Ishikawa (cell line): ENCODE data around the gene AZIN2.

Experiments used
- CEBPB ChIP-seq: IDR thresholded peaks from 2 replicates; pipeline ENCODE4 v1.6.1; 2012
- CREB1 ChIP-seq: IDR thresholded peaks from 2 replicates; pipeline ENCODE4 v1.6.1; 2012; ENCODE audit warnings: low read depth
- EGR1 ChIP-seq: IDR thresholded peaks from 2 replicates; pipeline ENCODE4 v1.6.1; 2012
- EP300 ChIP-seq: IDR thresholded peaks from 2 replicates; pipeline ENCODE4 v1.6.1; 2012; ENCODE audit warnings: borderline replicate concordance
- FOXM1 ChIP-seq: IDR thresholded peaks from 2 replicates; pipeline ENCODE4 v1.6.1; 2012; ENCODE audit warnings: low read depth, borderline replicate concordance
- MAX ChIP-seq: IDR thresholded peaks from 2 replicates; pipeline ENCODE4 v1.6.1; 2012
- NFIC ChIP-seq: IDR thresholded peaks from 2 replicates; pipeline ENCODE4 v1.6.1; 2012
- RAD21 ChIP-seq: IDR thresholded peaks from 2 replicates; pipeline ENCODE4 v1.6.1; 2012; ENCODE audit warnings: low read depth
- REST ChIP-seq: IDR thresholded peaks from 2 replicates; pipeline ENCODE4 v1.6.1; 2012; ENCODE audit warnings: low read depth, mild to moderate bottlenecking
- TAF1 ChIP-seq: IDR thresholded peaks from 2 replicates; pipeline ENCODE4 v1.6.1; 2012; ENCODE audit warnings: low read depth, mild to moderate bottlenecking
- TCF12 ChIP-seq: IDR thresholded peaks from 2 replicates; pipeline ENCODE4 v1.6.1; 2012; ENCODE audit warnings: low read depth
- TEAD4 ChIP-seq: IDR thresholded peaks from 2 replicates; pipeline ENCODE4 v1.6.1; 2012
- USF1 ChIP-seq: IDR thresholded peaks from 2 replicates; pipeline ENCODE4 v1.6.1; 2012
- YY1 ChIP-seq: IDR thresholded peaks from 2 replicates; pipeline ENCODE4 v1.6.1; 2012; ENCODE audit warnings: low read depth
- ZBTB7A ChIP-seq: IDR thresholded peaks from 2 replicates; pipeline ENCODE4 v1.6.1; 2012; ENCODE audit warnings: low read depth

The AZIN2 gene

GRCh38 chr1:33167650-33168447 is 86.9 kb downstream of the AZIN2 start:
- TF ChIP-seq TAF1 = no peak
- TF ChIP-seq NFIC = no peak
- no peak for TF ChIP-seq ZBTB7A
- TF ChIP-seq EP300 = no peak
- TF ChIP-seq CREB1 = no peak
- no peak for TF ChIP-seq RAD21
- no peak for TF ChIP-seq CEBPB
- TF ChIP-seq FOXM1 = no peak
- TF ChIP-seq MAX = no peak
- no peak for TF ChIP-seq TEAD4

GRCh38 chr1:33168556-33169289 is 87.8 kb downstream of the AZIN2 start:
- TF ChIP-seq CREB1 (no peak), ZBTB7A (no peak), YY1 (no peak), MAX (no peak), RAD21 (no peak)

GRCh38 chr1:33169290-33170055 is 88.5 kb downstream of the AZIN2 start:
- TF ChIP-seq CREB1 (no peak), USF1 (no peak), RAD21 (no peak), REST (no peak), EP300 (no peak), FOXM1 (no peak), EGR1 (no peak), CEBPB (no peak), TEAD4 (no peak), TCF12 (no peak), YY1 (no peak), NFIC (no peak), TAF1 (no peak), MAX (no peak), ZBTB7A (no peak)
